ENCODE data around the gene C10orf88.

C10orf88 gene

DNA sequence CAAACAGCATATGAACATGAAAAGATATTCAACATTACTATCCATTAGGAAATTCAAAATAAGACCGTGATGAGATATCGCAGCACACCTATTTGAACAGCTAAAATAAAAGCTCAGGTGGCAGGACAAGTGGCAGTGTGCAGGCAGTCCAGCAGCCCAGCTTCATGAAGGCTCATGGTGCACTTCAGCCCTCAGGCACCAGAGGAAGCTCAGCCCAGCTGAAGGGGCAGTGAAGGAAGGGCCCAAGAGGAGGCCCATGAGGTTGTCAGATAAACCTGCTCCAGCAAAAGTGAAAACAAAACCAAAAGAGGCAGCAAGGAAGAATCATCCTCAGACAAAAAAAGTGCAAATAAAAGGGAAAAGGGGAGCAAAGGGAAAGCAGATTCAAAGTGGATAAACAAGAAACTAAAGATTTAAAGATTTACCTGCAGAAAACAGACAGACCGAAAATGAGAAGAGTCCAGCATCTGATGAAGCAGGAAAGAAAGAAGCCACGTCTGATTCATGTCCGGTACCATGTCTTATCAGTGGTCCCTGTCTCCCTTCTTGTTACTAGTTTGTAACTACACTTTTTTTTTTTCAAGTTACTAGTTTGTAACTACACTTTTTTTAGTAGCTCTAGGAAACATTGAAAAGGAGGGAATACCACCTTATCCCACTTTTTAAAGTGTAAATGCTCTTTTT lies 59.6 kb downstream of the C10orf88 start:
- H3K4me3 ChIP-seq (ENCODE audit: low read length): no peak overlapping the region
- no peaks in the 10 kb centered on the region for H3K9me3 ChIP-seq (replicated peaks; ENCODE audit: low read length)
- H3K9ac ChIP-seq (ENCODE audit: low read depth, low read length): no peak overlapping the region
- H3K27me3 ChIP-seq (ENCODE audit: control insufficient read depth, insufficient read depth, low read length): no peaks in the 10 kb centered on the region
- no peak overlapping the region for H3K4me2 ChIP-seq (ENCODE audit: low read length)
- no peaks in the 10 kb centered on the region for H3K4me1 ChIP-seq (ENCODE audit: control insufficient read depth, insufficient read depth, low read length)
- H3K36me3 ChIP-seq (ENCODE audit: insufficient read depth, low read length): no peaks in the 10 kb centered on the region

DNA sequence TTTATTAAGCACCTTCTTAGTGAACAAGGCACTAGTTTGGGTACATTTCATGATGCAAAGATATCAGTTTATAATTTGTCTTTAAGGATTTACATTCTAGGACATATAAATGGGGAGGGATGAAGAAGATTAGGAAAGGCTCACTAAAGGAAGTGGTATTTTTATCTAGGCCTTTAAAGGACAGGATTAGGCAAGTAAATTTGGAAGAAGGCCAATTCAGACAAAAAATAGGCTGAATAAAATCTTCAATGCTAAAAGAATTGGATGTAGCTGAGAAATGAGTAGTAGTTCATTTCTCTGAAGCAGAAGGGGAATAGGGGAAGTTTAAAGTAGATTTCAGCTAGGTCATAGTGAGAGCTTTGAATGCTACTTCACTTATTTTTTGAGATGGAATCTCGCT lies 69.9 kb downstream of the C10orf88 start:
- Histone ChIP-seq H3K9me3 (replicated peaks; ENCODE audit: low read length) (no peaks in the 10 kb centered on the region), H3K4me1 (ENCODE audit: control insufficient read depth, insufficient read depth, low read length) (peaks cover 11% of the 10 kb centered on the region), H3K36me3 (ENCODE audit: insufficient read depth, low read length) (no peaks in the 10 kb centered on the region), H3K4me3 (ENCODE audit: low read length) (no peak overlapping the region), H3K4me2 (ENCODE audit: low read length) (no peak overlapping the region), H3K27me3 (ENCODE audit: control insufficient read depth, insufficient read depth, low read length) (no peaks in the 10 kb centered on the region), H3K9ac (ENCODE audit: low read depth, low read length) (no peak overlapping the region)

DNA sequence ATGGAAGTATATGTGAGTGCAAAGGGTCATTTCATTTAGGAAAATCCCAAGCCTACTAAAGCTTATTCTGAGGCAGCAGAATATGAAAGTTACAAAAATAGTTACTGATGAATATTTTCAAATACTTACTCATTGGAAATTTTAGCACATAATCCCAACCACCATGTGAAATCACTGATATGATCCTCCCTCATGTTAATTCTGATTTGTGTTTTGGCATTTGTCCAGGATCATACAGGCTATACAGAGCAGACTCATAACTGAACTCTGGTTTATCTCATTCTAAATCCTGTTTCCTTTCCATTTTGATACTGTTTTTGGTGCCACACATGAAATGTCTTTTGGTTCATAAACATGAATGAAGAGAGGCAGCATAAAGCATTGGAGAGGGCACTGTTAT lies 71.3 kb downstream of the C10orf88 start:
- Histone ChIP-seq H3K4me3 (ENCODE audit: low read length) (no peak overlapping the region), H3K9me3 (replicated peaks; ENCODE audit: low read length) (no peaks in the 10 kb centered on the region), H3K36me3 (ENCODE audit: insufficient read depth, low read length) (no peaks in the 10 kb centered on the region), H3K9ac (ENCODE audit: low read depth, low read length) (no peak overlapping the region), H3K27me3 (ENCODE audit: control insufficient read depth, insufficient read depth, low read length) (no peaks in the 10 kb centered on the region), H3K4me1 (ENCODE audit: control insufficient read depth, insufficient read depth, low read length) (peaks cover 19% of the 10 kb centered on the region), H3K4me2 (ENCODE audit: low read length) (no peak overlapping the region)
